Measurements from ENCODE around the gene NDST1. TPM values are rescaled to one million over a fixed set of nuclear protein-coding genes. Genes with fewer than 3 reads are reported as not detected.

Gene NDST1
- total RNA-seq, 1 donor from 2014 or later: 19.3 TPM

- no peak overlapping the region for H3K9ac ChIP-seq (ENCODE audit: low read depth in 1 of 3, low read length in 3 of 3)
- H3K4me1 ChIP-seq (ENCODE audit: control insufficient read depth in 3 of 3, insufficient read depth in 3 of 3, low read length in 3 of 3): peaks cover 3 to 4% (median 3%) of the 10 kb centered on the region in 3 donors
- H3K9me3 ChIP-seq (ENCODE audit: control insufficient read depth in 3 of 3, low read length in 3 of 3): no peaks in the 10 kb centered on the region
- H3K36me3 ChIP-seq (ENCODE audit: control insufficient read depth in 3 of 3, insufficient read depth in 3 of 3, low read length in 3 of 3): no peaks in the 10 kb centered on the region
- H3K4me3 ChIP-seq (ENCODE audit: low read length in 3 of 3): no peak overlapping the region
- no peaks in the 10 kb centered on the region for H3K27me3 ChIP-seq (ENCODE audit: control insufficient read depth in 3 of 3, insufficient read depth in 3 of 3, low read length in 3 of 3)
- no peak overlapping the region for H3K27ac ChIP-seq (ENCODE audit: low read depth, low read length)
Measured at GRCh38 chr5:150578781-150579461, 71.0 kb downstream of the NDST1 start.

- Histone ChIP-seq H3K27me3 (ENCODE audit: control insufficient read depth in 3 of 3, insufficient read depth in 3 of 3, low read length in 3 of 3) (no peaks in the 10 kb centered on the region), H3K27ac (ENCODE audit: low read depth, low read length) (no peak overlapping the region), H3K4me1 (ENCODE audit: control insufficient read depth in 3 of 3, insufficient read depth in 3 of 3, low read length in 3 of 3) (peaks cover 4 to 11% (median 11%) of the 10 kb centered on the region in 3 donors), H3K36me3 (ENCODE audit: control insufficient read depth in 3 of 3, insufficient read depth in 3 of 3, low read length in 3 of 3) (no peaks in the 10 kb centered on the region), H3K4me3 (ENCODE audit: low read length in 3 of 3) (no peak overlapping the region), H3K9me3 (ENCODE audit: control insufficient read depth in 3 of 3, low read length in 3 of 3) (no peaks in the 10 kb centered on the region), H3K9ac (ENCODE audit: low read depth in 1 of 3, low read length in 3 of 3) (peak overlapping the region in 1 of 3 donors; percentile 1)
Measured at GRCh38 chr5:150579462-150580400, 71.8 kb downstream of the NDST1 start.

- H3K27ac ChIP-seq (ENCODE audit: low read depth, low read length): no peak overlapping the region
- no peaks in the 10 kb centered on the region for H3K27me3 ChIP-seq (ENCODE audit: control insufficient read depth in 3 of 3, insufficient read depth in 3 of 3, low read length in 3 of 3)
- H3K4me1 ChIP-seq (ENCODE audit: control insufficient read depth in 3 of 3, insufficient read depth in 3 of 3, low read length in 3 of 3): peaks cover 10 to 23% (median 22%) of the 10 kb centered on the region in 3 donors
- no peaks in the 10 kb centered on the region for H3K36me3 ChIP-seq (ENCODE audit: control insufficient read depth in 3 of 3, insufficient read depth in 3 of 3, low read length in 3 of 3)
- no peaks in the 10 kb centered on the region for H3K9me3 ChIP-seq (ENCODE audit: control insufficient read depth in 3 of 3, low read length in 3 of 3)
- H3K9ac ChIP-seq (ENCODE audit: low read depth in 1 of 3, low read length in 3 of 3): no peak overlapping the region
- no peak overlapping the region for H3K4me3 ChIP-seq (ENCODE audit: low read length in 3 of 3)
Measured at GRCh38 chr5:150580917-150581316, 73.0 kb downstream of the NDST1 start.

GRCh38 chr5:150582241-150583109 lies 74.5 kb downstream of the NDST1 start:
- Histone ChIP-seq H3K4me1 (ENCODE audit: control insufficient read depth in 3 of 3, insufficient read depth in 3 of 3, low read length in 3 of 3) (peaks cover 13 to 38% (median 30%) of the 10 kb centered on the region in 3 donors), H3K27ac (ENCODE audit: low read depth, low read length) (no peak overlapping the region), H3K9me3 (ENCODE audit: control insufficient read depth in 3 of 3, low read length in 3 of 3) (no peaks in the 10 kb centered on the region), H3K4me3 (ENCODE audit: low read length in 3 of 3) (no peak overlapping the region), H3K36me3 (ENCODE audit: control insufficient read depth in 3 of 3, insufficient read depth in 3 of 3, low read length in 3 of 3) (no peaks in the 10 kb centered on the region), H3K27me3 (ENCODE audit: control insufficient read depth in 3 of 3, insufficient read depth in 3 of 3, low read length in 3 of 3) (no peaks in the 10 kb centered on the region), H3K9ac (ENCODE audit: low read depth in 1 of 3, low read length in 3 of 3) (no peak overlapping the region)

- H3K9ac ChIP-seq (ENCODE audit: low read depth in 1 of 3, low read length in 3 of 3): peak overlapping the region in 1 of 3 donors; percentile 25
- H3K4me1 ChIP-seq (ENCODE audit: control insufficient read depth in 3 of 3, insufficient read depth in 3 of 3, low read length in 3 of 3): peaks cover 13 to 48% (median 30%) of the 10 kb centered on the region in 3 donors
- H3K36me3 ChIP-seq (ENCODE audit: control insufficient read depth in 3 of 3, insufficient read depth in 3 of 3, low read length in 3 of 3): no peaks in the 10 kb centered on the region
- no peaks in the 10 kb centered on the region for H3K27me3 ChIP-seq (ENCODE audit: control insufficient read depth in 3 of 3, insufficient read depth in 3 of 3, low read length in 3 of 3)
- H3K9me3 ChIP-seq (ENCODE audit: control insufficient read depth in 3 of 3, low read length in 3 of 3): no peaks in the 10 kb centered on the region
- H3K4me3 ChIP-seq (ENCODE audit: low read length in 3 of 3): no peak overlapping the region
- H3K27ac ChIP-seq (ENCODE audit: low read depth, low read length): peak overlapping the region; percentile 8
Measured at GRCh38 chr5:150583541-150584225, 75.8 kb downstream of the NDST1 start.

GRCh38 chr5:150584556-150585335 lies 76.8 kb downstream of the NDST1 start:
- H3K27ac ChIP-seq (ENCODE audit: low read depth, low read length): peak overlapping the region; percentile 85
- no peak overlapping the region for H3K4me3 ChIP-seq (ENCODE audit: low read length in 3 of 3)
- H3K27me3 ChIP-seq (ENCODE audit: control insufficient read depth in 3 of 3, insufficient read depth in 3 of 3, low read length in 3 of 3): no peaks in the 10 kb centered on the region
- H3K9me3 ChIP-seq (ENCODE audit: control insufficient read depth in 3 of 3, low read length in 3 of 3): no peaks in the 10 kb centered on the region
- peaks cover 19 to 55% (median 37%) of the 10 kb centered on the region in 3 donors for H3K4me1 ChIP-seq (ENCODE audit: control insufficient read depth in 3 of 3, insufficient read depth in 3 of 3, low read length in 3 of 3)
- no peak overlapping the region for H3K9ac ChIP-seq (ENCODE audit: low read depth in 1 of 3, low read length in 3 of 3)
- H3K36me3 ChIP-seq (ENCODE audit: control insufficient read depth in 3 of 3, insufficient read depth in 3 of 3, low read length in 3 of 3): no peaks in the 10 kb centered on the region

- H3K4me1 ChIP-seq (ENCODE audit: control insufficient read depth in 3 of 3, insufficient read depth in 3 of 3, low read length in 3 of 3): peaks cover 30 to 66% (median 48%) of the 10 kb centered on the region in 3 donors
Measured at GRCh38 chr5:150585781-150586341, 77.9 kb downstream of the NDST1 start.

GRCh38 chr5:150587016-150587415 lies 79.1 kb downstream of the NDST1 start:
- Histone ChIP-seq H3K9ac (ENCODE audit: low read depth in 1 of 3, low read length in 3 of 3) (no peak overlapping the region), H3K27ac (ENCODE audit: low read depth, low read length) (no peak overlapping the region), H3K36me3 (ENCODE audit: control insufficient read depth in 3 of 3, insufficient read depth in 3 of 3, low read length in 3 of 3) (no peaks in the 10 kb centered on the region), H3K4me1 (ENCODE audit: control insufficient read depth in 3 of 3, insufficient read depth in 3 of 3, low read length in 3 of 3) (peaks cover 40 to 72% (median 56%) of the 10 kb centered on the region in 3 donors), H3K4me3 (ENCODE audit: low read length in 3 of 3) (no peak overlapping the region), H3K9me3 (ENCODE audit: control insufficient read depth in 3 of 3, low read length in 3 of 3) (no peaks in the 10 kb centered on the region), H3K27me3 (ENCODE audit: control insufficient read depth in 3 of 3, insufficient read depth in 3 of 3, low read length in 3 of 3) (no peaks in the 10 kb centered on the region)

More at GRCh38 chr5:150585781-150586341, 77.9 kb downstream of the NDST1 start:
- Histone ChIP-seq H3K36me3 (ENCODE audit: control insufficient read depth in 3 of 3, insufficient read depth in 3 of 3, low read length in 3 of 3) (no peaks in the 10 kb centered on the region), H3K9me3 (ENCODE audit: control insufficient read depth in 3 of 3, low read length in 3 of 3) (no peaks in the 10 kb centered on the region), H3K9ac (ENCODE audit: low read depth in 1 of 3, low read length in 3 of 3) (peak overlapping the region in 2 of 3 donors; percentile 41 to 76), H3K27ac (ENCODE audit: low read depth, low read length) (peak overlapping the region; percentile 85), H3K4me3 (ENCODE audit: low read length in 3 of 3) (peak overlapping the region in 2 of 3 donors; percentile 51 to 63), H3K27me3 (ENCODE audit: control insufficient read depth in 3 of 3, insufficient read depth in 3 of 3, low read length in 3 of 3) (no peaks in the 10 kb centered on the region)
